OCI-LY1 (cell line): ENCODE results near the gene NRAS.

Experiments used
- CTCF ChIP-seq: fragments of 200-600 bp; sonication (generic), shearing (Covaris generic); IDR thresholded peaks from 2 replicates; pipeline ENCODE4 v1.5.1; 2017; ENCODE audit warnings: mild to moderate bottlenecking, antibody characterized with exemption, low read length, moderate library complexity, mixed read lengths
- EZH2 ChIP-seq: fragments of 200-600 bp; sonication (generic), shearing (Covaris generic); IDR thresholded peaks from 2 replicates; pipeline ENCODE4 v1.8.0; 2017; ENCODE audit warnings: borderline replicate concordance, mixed run types, mild to moderate bottlenecking, antibody characterized with exemption, low read length, moderate library complexity, mixed read lengths

GRCh38 chr1:114701931-114702330, 14.6 kb downstream of the NRAS start:
- TF ChIP-seq CTCF (no peak), EZH2 (no peak)
